ENCODE measurements around the gene CAPG.
A peak's percentile ranks its signal among the peaks of the same experiment; 100 is the strongest.
"Not testable (repeated sequence)": the region's sequence is repeated elsewhere in the genome, so short reads cannot be mapped to it uniquely, and the experiment has no call there.

CAPG gene

DNA sequence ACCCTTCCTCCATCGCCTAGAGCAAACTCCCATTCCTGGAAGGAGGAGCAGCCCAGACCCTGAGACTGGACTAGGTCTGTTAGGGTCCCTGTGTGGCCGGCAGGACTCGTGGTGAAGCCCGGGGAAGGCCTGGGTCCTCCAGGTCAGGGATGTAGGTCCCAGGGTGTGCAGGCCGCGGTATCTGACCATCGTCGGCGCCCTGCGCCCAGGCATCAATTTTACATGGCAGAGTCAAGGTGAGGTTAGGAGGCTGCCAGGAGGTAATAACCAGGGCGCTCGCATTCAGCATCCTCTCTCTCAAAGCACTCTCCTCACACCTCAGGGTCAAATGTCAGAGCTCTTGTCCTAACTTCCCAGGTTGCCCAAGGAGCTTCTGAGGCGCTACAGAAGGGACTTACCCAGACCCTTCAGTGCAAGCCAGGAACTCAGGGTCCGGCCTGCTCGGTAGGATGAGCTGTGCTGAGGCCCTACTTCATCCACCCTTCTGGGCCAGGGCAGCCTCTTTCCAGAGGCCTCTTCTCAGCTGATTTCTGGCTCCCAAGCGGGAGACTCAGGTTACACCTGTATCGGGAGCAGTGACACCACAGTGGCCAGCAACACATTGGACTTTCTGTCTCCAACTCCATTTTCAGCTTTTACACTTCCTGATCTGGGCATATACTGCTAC is 9.0 kb upstream of the CAPG start:
- no peak for DNase-seq

DNA sequence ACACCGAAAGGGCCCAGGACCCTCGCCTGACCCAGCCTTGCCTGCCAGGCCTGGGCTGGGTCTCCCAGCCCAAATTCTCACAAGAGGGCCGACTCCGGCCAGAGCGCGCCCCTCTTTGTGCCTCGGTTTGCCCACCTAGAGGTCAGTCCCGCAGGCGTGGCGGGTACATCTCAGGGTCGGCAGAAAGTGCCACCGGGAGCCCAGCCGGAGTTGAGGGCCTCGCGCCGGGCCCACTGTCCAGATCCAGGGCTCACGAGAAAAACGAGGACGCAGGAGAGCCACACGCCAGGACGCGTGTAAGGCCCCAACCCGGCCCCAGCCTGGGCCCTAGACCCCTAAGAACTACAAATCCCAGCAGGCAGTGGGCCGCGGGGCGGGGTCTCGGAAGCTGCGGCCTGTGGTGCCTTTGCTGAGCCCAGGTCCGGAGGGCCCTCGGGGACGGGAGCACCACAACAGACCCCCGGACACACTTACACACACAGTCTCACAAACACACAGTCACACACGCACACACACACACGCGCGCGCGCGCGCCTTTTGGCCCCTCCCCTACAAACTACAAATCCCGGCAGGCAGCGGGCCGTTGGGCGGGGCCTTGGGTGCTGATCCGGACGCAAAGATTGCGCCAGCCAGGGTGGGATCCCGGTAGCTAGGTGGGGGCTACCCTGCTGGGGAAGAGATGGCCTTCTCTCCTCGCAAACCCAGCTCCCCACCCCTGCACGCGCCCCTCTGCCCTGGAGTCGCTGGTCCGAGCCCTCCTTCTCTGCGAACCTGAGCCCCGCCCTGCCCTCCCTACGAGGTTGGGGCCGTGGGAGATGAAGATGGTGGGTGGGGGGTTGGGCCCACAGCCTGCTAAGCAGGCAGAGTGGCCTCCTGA is 8.2 kb upstream of the CAPG start, which contains the start of gene SH2D6:
Gene SH2D6 (plus strand): TSS at position 583 of the 877 bp plus-strand sequence. CDS start 10,752 bp downstream, outside the sequence.
- peak; percentile 89 for DNase-seq

DNA sequence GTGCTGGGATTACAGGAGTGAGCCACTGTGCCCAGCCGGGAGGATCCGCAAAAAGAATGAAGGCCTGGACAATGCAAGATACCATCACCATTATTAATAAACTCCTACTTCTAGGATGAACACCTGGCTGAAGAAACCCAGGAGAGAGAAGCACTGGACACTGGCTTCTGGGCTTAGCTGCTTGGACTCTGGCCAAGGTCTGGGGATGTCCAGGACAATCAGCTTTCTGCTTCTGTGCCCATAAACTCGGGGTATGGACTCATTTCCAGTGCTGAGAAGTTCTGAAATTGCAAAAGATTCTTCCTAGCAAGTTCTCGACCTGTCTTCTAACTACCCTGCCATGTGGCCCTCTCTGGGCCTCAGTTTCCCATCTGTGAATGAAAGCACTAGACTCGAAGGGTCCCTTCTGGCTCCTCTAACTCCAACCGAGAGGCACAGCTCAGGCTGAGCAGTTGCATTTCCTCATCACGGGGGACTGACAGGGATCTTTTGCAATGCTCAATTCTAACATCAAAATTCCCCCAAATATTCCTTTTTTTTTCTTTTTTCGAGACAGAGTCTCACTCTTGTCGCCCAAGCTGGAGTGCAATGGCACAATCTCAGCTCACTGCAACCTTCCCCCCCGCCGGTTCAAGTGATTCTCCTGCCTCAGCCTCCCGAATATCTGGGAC is 5.9 kb upstream of the CAPG start:
- DNase-seq: no peak

DNA sequence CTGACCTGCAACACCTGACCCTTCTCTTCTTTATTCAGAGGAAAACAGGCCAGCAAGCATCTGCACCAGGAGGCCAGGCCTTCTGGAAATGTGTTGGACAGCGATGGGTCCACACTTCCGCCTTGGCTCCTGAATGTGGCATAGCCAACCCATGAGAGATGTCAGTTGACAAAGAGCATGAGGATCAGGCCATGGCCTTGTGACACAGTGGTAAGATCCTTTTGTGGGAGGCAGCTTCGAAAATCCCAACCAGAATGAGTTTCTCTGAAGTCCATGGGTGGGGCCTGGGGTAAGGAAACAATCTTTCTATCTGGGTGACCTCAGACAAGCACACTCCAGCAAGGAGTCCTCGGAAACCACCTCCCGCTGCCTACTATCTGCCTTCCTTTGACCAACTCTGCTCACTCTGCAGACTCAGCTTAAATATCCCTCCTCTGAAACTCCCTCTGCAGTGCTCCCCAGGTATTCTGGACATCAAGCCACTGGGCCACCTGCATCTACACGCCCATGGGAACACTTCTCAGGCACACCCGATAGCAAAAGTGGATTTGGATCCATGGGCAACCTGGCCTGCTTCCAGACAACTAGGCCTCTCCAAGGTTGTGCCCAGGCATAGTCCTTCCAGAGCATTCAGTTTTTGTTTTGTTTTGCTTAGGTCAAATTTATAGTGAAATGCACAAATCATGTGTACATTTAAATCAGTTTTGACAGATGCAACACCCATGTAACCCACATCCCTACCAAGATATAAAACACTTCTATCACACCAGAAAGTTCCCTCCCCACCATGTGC is 4.8 kb upstream of the CAPG start:
- no peak for DNase-seq

DNA sequence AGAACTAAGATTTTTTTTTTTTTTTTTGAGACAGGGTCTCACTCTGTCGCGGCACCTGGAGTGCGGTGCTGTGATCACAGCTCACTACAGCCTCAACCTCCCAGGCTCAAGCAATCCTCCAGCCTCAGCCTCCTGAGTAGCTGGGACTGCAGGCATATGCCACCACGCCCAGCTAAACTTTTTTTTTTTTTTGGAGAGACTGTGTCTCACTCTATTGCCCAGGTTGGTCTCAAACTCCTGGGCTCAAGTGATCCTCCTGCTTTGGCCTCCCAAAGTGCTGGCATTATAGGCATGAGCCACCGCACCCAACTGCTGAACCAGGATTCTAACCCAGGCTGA is 4.2 kb upstream of the CAPG start:
- DNase-seq: not testable (repeated sequence)

DNA sequence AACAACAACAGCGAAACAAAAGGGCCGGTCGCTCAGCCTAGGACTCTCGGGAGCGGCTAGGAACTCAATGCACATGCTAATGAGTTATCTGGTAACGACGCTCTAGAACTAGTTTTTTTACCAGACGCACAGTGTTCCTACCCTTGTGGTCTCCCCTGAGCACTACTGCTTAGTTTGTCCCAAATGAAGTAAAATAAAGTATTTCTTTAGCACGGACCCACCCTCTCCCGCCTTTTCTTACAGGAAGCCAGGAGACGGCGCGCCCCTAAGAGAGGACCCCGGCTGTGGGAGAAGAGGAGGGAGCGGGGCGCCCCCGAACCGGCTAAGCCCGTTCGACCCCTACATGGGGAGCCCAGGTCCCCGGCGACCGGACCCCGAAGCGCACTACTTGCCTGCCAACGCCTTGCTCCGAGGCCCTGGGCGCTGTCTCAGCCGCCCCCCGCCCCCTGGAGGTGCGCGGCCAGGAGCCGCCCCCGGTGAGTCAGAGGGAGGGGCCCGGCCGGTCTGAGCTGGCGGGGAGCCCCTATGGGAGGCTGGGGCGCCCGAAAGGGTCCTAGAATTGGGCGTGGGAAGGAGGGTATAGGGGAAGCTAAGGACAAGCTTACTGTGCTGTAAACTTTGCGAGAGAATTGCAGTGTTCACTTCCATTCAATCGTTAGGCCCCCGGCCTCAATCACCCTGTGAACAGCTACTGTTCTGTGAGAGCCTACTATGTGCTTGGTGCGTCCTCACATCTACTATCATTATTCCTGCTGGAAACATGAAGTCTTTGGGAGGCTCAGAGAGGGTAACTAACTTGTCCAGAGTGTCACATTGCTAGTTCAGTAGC is 3.6 kb upstream of the CAPG start:
- DNase-seq: peak; percentile 70

DNA sequence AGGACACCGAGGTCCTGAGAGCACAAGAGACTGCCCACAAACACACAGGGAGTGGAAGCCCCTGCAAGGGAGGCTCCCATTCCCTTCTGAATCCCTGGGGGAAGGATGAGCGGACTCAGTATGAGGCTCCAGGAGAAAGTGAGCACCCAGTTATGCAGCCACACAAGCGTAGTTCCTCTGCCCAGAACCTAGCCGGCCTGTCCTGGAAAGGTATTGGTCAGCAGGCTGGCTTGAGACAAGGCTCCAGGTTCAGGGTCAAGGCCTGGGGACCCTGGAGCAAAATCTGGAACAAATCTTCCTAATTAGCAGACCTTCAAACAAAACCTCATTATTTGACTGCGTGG is 1.2 kb upstream of the CAPG start:
- DNase-seq: no peak

DNA sequence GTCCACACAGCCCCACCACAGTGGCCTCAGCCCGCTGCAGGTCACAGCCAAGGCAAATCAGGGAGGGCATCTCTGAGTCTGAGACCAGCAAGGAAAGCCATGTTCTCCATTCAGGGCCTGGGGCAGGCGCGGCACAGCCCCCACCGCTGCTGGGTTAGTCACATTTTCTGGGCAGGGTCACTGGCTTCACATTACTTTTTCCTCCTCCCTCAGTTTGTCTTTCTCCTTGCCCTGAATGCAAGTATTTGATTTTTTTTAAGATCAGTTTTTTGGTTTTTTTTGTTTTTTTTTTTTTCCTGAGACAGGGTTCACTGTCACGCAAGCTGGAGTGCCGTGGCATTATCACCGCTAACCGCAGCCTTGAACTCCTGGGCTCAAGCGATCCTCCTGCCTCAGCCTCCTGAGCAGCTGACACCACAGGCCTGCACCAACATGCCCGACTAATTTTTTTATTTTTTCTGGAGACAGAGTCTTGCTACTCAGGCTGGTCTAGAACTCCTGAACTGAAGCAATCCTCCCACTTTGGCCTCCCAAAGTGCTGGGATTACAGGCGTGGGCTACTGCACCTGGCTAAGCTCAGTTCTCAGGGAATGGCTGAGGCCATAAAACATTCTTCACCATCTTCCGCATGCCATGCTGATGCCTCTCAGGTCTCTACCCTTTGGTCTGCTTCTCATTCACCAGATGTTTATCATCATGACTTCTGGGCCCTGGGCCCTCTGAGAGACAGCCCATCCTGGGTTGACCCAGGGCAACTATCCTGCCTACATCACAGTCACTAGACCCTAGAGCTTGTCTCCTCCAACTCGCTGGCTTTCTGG is 628 bp upstream of the CAPG start:
- DNase-seq: no peak

DNA sequence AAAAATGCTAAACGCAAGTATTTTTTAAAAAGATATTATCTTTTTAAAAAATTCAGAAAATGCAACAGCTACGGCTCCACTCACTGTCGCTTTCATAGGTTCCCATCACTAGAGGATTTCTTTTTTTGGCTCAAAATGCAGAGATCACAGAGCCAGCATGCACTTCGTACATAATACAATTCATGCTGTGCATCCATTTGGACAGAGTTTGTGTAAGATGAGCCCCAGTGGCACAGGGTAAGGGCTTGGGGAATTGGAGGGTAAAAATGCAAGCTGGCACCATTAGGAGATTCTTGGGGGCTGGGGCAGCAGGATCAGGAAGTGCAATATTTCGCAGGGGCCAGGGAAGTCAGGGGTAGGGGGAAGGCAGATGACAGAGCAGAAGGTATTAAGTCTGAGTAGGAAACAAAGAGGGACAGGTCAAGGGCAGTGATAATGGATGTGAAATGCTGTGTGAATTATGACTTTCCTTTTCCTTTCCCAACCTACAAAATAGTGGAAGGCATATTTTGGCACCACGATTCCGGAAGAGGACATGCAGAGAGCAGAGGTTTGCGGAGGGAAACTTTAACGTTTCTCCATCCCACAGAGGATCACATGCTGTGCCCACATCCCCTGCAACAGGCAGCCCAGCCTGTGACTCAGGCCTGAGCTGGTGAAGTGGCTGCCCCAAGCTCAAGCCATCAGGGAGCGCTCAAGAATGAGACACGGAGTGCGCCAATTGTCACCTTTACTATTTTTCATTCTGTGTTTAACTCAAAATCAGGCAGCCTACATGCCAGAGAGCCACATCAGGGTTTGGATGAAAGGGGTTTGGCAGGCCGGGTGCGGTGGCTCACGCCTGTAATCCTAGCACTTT is 4.7 kb downstream of the CAPG start:
- DNase-seq: peak; percentile 42

DNA sequence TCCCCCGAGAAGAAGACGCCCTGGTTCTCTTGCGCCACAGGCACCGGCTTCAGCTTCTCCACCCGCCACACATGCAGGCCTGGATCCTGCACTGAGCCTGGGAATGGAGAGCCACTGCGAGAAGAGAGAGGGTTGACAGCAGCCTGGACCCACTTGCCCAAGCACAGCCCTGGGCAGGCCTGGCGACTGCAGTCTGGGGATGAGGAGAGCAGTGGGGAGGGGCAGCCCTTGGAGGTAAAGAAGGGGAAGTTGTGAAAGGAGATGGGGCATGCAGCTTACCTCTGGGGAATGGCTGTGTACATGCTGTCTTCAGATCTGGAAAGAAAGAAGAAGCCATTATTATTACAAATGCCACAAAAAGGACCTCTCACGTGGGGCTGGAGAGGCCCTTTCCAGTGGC is 8.3 kb downstream of the CAPG start:
- no peak for DNase-seq

DNA sequence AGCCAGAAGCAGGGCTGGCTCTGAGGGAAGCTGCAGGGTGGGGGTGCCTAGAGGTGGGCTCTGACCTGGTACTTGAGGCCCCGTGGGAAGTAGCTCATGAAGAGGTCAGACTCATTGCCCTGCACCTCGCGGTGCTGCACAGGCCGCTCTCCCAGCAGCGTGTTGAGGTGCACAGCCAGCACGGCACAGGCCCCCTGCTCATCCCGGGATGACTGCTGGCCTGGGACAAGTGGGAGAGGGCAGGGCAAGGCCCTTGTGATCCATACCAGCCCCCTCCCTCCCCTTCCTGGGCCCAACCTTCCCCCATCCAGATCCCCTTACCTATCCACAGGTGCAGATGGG is 8.7 kb downstream of the CAPG start:
- no peak for DNase-seq

DNA sequence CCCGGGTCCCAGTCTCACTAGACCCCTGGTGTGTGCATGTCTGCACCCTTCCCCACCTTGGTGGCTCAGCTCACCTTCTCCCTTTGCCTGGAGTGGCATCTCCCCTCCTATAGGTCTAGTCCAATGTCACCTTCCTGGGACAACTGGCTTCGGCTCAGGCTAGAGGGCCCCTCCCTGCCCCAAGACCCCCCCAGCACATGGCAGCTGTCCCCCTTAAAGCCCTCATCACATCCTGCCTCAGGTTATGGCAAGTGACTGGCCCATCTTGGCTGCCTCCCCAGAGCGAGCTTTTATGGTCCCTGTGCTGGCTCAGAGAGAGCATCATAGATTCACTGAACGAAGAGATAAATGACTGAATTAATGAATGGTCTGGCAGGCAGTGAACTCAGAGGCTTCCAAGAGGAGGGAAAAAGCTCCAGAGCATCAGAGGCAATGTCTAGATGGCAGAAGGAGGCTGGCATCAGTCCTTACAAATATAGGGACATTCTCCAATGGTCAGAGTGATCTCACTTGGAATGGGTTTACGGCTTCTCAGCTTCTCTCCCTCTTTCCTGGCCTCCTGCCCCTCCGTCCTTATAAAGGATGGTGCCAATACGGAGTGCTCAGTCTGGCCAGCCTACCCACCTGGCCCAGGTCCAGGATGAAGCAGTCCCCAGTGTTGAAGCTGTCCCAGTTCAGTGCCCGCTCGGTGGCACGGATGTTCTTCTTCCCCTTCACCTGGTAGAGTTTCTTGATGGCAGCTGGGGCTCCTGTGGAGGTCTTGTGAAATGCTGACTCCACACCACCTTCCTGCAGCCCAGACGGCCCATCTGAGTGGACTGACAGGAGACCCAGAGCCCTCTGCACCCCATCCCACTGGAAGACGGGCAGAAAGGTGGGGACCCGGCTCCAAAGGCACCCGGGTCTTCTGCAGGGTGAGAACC is 9.4 kb downstream of the CAPG start:
- no peak for DNase-seq

DNA sequence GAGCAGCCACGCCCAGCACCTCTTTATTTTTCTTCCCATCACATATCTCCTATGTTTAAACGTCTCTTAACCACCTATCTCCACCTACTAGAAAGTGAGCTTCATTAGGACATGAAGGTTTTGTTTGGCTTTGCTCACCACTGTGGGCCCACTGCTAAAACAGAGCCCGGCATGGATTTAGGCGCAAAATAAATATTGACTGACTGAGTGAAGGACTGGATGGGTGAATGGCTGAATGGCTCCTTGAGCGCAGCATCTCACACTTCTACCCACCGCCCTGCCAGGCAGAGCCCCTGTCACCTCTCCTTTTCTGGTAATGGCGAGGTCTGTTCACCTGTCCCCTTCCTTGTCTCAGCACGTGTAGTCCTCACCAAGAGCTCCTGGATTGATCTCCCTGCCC is 10.1 kb downstream of the CAPG start:
- DNase-seq: no peak

DNA sequence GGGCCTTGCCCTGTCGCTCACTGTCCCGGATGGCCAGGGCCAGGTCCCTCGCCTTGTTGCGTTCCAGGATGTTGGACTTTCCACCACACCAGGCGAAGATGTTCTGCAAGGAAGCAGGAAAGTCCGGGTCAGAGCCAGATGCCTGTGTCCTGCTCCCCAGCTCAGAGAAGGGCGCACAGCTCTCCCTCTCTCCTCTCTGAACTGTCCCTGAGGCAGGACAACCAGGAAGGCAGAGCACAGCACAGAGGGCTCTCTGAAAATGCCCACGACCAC is 11.0 kb downstream of the CAPG start:
- DNase-seq: no peak

DNA sequence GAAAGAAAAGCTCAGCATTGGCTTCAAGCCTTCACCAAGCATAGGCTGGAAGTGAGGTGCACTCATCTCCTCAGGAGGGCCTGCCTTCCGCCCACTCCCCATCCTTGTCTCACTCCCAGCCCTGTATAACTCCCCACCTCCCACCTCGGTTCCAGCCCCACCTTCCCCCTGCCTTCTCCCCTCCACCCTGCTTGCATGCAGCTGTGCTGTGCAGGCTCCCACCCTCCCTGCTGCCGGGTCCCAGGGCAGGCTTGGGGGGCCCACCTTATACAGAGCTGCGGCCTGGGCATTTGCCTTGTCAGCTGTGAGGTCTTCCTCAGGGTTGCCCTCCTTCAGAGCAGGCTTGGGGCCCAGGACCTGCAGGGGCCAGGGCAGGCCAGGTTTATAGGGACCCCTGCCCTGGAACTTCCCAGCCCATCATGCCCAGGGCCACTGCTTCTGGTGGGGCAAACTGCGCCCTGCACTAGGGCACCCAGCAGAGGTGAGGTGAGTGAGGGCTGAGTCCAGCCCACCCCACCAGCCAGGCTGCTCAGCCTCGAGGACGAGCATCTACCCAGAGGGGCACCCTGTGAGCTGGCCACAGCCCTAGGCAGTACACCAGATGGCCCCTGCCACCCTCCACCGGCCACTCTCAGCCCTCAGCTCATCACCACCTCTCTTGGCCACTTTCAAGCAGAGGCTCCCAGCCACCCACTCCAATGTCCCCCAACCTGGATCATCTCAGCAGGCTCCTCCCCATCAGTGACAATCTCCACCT is 11.6 kb downstream of the CAPG start:
- DNase-seq: no peak

DNA sequence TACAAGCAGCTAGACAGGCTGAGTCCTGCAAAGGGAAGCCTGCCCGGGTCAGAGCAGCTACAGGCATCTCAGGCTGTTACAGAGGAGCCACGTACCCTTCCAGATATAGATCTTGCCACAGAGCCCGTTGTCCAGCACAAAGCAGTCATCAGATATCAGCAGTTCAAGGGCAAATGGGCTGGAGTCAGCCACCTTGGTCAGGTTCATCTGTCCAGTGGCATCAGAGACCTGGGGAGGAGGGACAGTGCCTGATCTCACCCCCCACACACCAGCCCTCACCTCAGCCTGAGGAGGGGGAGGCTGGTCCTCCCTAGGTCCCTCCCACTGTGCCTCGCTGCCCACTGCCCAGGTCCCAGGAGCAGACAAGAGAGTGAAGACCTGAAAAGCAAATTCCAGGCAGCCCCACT is 12.2 kb downstream of the CAPG start:
- DNase-seq: no peak

DNA sequence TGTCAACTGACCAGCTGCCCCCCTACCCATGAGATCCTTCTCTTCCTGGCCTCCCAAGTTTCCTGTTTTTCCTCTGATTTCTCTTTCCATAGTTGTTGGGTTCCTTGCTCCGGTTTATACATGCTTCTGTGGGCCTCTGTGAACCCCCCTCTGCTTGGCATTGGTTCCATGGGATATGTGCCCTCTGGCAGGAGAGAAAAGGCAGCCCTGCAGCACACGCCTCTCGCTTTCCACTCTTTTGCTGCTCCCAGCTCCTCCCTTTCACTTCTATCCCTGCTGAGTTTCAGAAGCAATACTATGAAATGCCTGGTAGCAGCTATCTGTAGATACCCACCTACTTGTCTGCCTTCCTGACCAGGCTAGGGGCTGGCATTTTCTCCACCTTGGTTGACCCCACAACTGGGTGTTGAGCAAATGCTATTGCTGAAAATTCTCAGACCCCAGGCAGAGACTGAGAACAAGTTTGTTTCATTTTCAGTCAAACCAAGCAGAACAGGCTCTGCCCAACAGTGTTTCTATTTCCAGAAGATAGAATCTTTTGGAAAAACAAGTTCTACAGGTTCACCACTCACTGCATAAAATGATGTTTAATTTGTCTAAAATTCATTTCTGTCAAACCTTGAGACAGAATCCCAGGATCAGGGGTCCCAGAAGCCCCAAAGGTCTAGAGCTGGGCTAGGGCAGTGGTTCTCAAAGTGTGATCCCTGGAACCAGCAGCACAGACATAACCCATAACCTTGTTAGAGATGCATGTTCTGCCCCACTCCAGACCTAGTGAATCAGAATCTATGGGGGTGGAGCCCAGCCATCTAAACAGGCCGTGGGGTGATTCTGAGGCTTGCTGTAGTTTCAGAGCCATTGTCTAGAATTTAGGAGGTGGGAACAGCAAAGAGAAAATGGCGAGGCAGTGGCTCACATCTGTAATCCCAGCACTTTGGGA is 13.4 kb downstream of the CAPG start:
- no peak for DNase-seq
